Endometrium (tissue), 2 donors: ENCODE data around the gene BPIFB4.

Experiments
- FAIRE-seq: peaks from 2 replicates; lab custom pipeline; 2012; peaks lifted over from hg19 to GRCh38; lab: Jason Lieb, UNC
- donor health status: control.
- donor health status: control.

BPIFB4 gene

DNA sequence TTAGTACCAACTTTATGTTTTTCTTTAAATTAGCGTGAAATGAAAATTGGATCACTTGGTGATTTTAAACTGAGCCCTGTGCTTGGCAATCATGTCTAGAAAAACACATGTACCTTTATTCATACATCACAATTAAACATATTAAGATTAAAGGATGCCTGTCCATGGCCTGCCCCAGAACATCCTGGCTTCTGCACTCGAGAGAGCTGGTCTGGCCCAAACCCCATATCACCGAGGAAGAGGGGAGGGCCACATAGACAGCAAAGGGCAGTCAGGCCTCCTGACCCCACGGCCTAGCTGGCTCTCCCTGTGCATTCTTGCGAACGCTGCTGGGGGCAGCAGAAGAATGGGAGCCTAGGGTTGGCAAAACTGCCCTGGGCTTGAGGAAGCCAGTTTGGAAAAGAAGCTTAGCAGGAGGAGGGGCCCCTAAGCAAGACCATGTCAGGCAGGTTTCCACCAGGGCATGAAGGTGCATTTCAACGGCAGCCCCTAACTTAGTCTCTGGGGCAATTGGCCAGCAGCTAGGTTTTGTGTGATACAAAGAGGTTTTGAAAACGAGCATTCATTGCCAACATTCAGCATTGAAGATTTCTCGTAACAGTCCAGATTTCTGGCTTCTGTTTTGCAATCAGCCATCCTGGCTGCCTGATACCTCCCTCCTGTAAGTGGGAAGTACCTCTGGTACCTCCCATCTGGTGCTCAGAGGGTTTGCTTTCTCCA is 17.2 kb upstream of the BPIFB4 start:
- FAIRE-seq, result no peak

DNA sequence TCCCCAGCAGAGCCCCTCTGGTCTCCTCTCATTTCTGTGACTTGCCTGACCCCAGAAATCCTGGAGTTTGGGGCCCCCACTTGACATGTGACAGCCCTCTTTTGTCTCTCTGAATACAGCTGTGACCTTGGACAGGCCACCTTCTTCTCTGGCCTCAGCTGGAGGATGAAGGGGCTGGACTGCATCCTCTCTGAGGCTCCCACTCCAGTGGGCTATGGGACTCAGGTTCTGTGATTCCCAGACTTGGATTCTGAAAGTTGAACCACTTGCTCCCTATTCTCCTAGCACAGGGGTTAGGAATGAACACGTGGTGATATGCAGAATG is 16.7 kb upstream of the BPIFB4 start:
- FAIRE-seq, result no peak

DNA sequence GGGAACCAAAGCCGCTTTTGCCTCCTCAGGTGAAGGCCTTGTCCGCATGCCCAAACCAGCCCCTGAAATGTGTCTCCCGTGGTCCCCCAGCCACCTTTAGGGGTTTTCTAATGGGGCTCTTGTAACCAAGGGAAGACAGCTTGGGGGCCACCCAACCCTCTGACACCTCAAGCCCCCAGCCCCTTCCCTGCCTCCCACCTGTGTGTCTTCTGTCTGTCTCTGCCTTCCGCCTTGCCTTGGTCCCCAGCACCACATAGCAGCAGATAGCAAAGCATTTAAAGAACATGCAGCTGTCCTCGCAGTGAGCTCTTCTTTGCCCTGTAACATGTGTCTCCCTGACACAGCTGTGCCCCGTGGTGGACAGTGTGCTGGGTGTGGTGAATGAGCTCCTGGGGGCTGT is 16.2 kb upstream of the BPIFB4 start:
- FAIRE-seq, result no peak

DNA sequence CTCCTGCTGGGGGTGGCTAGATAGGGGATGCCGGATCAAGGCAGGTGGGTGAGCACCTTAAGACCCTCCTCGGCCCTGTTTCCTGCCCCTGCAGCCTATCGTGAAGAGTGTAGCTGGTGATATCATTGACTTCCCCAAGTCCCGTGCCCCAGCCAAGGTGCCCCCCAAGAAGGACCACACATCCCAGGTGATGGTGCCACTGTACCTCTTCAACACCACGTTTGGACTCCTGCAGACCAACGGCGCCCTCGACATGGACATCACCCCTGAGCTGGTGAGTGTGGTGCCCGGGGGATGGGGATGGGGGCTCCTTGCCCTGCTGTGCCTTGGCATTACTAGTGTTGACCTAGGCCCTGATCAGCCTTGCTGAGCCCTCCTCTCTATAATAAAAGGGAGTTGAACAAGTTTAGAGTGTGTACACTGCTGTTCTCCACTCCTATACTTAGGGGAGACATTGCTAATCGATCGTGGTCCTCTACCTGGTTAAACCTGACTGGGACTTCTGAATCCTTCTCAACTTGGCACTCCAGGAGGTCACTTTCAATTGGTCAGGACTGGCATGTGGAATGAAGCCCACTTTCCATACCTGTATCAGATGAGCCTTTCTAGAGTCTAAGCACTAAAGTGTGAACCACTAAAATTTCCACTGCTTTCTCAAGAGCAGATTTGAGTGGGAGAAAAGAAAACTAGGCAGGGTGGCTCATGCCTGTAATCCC is 14.7 kb upstream of the BPIFB4 start:
- FAIRE-seq, result no peak

DNA sequence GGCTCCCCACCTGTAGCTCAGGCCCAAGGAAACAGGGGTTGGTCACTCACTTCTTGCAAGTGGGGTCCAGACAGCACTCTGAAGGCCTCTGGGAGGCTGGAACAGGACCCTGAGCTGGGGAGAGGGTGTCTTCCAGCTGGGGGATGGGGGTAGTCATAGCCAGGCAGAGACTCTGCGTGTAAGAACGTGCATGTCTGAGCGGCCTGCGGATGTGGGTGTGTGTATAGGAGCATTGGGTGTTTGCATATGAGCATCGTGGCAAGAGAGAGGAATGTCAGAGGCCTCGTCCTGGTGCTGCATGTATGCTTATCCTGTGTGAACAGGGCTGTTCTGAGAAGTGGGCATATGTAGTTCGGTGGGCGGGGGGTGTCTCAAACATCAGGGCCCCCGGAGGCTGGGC is 13.7 kb upstream of the BPIFB4 start:
- FAIRE-seq, result no peak

DNA sequence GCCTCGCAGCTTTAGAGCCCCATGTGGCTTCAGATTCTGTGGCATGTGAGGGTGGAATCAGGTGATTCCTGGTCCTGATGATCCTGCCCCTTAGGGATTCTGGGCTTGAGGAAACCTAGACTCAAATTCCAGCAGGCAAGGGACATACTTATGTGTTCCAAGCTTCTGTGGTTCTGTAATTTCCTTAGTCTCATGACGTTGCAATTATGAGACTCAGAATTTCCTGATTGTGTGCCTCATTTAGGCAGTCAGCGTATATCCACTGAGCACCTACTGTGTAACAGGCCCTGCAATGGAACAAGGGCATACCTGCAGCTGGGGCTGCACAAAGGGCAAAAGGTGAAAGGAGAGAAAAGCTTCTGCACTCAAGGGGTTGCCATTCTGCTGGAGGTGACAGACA is 11.6 kb upstream of the BPIFB4 start:
- no peak for FAIRE-seq

DNA sequence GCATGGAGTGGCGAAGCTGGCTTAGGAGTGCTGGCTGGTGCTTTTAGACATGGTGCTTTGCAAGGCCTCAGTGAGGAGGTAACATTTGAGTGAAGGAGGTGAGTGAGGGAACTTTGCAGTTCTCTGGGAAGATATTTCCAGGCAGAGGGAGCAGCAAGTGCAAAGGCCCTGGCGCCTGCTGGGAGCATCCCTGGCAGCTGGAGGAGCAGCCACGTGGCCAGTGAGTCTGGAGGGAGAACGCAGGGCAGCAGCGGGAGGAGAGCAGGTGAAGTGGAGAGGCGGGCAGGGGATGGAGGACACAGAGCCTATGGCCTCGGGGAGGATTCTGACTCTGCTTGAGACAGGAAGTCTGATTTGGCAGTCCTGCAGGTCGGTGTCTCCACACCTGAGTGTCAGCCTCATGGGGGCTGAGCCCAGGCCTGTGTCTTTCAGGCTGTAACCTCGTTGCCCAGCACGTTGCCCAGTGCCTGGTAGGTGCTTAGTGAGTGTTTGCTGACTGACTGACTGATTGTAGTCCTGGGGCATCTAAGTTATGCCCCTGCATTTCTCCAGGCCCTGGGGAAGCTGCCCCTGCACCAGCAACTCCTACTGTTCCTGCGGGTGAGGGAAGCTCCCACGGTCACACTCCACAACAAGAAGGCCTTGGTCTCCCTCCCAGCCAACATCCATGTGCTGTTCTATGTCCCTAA is 11.0 kb upstream of the BPIFB4 start:
- FAIRE-seq, result no peak

DNA sequence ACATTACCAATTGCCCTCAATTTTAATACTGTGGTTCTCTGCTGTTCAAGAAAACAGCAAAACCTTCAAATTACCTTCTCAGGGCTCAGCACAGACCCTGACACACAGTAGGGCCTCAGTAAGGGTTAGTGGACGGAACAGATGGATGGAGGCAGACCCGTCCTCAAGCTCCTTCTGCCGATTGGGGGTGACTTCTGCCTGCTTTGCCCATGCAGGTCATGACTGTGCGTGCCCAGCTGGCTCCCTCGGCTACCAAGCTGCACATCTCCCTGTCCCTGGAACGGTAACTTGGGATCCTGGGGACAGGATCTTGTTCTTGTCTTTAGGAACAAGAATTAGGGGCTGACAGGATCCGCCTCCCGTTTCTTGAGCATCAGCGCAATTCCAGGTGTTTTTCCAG is 9.8 kb upstream of the BPIFB4 start:
- no peak for FAIRE-seq

DNA sequence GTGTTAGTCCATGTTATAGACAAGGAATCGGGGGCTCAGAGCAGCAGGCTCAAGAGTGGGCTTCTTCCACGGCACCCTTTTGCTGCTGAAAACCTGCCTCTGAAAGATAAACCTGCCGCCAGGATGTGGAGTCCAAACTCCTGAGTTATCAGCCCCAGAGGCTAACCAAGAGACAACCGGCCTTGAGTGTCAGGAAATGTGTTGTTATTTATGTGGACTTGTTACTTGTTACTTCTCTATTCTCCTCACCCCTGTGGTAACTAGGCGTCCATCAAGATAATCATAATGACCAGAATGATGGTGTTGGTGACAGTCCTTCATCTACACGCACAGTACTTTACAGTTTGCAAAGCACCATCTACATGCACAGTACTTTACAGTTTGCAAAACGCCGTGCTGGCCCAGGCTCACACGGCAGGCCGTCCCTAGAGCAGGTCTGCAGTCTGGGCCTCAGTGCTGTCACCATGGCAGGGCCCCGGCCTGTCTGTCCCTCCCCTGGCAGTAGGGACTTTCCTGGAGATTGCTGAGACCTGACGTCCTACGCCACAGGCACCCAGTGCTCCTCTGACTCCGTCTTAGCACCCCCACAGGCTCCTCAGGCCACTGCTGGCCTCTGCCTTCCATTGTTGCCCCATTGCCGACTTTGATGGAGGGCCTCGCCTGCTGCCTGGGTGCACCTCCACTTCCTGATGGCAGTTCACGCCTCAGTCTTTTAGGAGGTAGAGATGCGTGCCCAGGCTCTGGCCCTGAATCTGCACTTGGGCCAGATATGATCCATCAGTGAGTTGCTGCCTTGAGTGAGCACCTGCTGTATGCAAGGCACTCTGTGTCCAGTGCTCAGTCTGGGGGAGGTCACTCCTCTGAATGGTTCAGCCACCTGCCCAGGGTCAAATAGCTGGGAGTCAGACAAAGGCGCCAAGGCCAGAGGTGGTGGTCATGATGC is 9.1 kb upstream of the BPIFB4 start:
- FAIRE-seq, result no peak

DNA sequence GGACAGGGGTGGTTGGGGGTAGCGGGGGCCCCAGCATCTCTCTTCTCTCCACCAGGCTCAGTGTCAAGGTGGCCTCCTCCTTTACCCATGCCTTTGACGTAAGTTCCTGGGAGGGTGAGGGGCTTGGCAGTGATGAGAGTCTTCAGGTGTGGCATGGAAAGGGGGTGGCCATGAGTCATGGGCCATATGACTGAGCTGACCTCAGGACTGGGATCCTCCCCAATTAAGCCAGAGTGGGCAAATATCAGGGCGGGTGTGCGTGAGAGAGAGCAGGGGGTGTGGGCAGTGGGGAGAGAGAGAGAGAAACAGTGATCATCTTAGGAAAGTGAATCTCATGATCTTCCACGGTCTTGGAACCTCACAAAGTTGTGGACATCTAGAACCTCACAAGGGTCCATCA is 8.2 kb upstream of the BPIFB4 start:
- no peak for FAIRE-seq

DNA sequence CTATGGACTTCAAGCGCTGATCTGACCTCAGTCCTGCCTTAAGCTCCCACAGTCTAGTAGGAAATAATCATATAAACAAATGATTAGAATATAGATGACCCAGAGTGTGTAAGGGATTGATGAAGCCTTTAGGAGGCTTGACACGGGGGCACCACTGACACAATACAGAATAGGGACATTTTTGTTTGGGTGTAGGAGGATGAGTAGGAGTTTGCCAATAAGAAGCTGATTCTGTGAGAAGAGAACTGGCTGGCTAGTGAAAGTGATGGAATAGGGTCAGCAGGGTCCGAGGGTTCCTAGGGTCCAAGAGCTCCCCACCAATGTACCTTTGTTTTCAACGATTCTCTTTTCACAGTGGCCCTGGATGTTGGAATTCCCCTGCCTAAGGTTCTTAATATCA is 7.1 kb upstream of the BPIFB4 start:
- FAIRE-seq, result no peak

DNA sequence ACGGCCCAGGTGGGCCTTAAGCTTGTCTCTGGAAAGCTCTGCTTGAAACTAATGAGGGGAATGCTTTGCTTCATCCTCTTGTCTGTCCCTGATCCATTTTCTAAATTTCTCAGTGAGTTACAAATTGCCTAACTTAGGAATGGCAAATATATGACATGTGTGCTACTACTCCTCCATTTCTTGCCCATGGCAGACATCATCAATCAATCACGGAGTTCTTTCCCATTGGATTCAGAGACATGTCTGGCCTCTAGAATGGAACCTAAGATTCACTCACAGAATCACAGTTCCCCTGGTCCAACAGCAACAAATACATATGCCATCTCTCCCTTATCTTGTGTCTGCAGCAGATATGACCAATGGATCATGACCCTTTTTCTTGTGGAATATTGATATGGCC is 6.6 kb upstream of the BPIFB4 start:
- no peak for FAIRE-seq

DNA sequence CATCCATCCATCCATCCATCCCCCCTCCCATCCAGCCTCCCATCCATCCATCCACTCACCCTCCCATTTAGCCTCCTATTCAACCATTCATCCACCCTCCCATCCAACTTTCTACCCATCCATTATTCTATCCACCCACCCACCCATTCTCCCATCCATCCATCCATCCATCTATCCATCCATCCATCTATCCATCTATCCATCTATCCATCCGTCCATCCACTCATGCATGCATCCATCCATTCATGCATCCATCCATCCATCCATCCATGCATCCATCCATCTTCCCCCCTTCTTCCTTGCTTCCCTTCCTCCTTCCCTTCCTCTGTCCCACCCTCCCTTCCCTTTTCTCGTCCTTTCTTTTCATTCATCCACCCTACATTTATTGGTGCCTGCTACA is 4.8 kb upstream of the BPIFB4 start:
- no peak for FAIRE-seq

DNA sequence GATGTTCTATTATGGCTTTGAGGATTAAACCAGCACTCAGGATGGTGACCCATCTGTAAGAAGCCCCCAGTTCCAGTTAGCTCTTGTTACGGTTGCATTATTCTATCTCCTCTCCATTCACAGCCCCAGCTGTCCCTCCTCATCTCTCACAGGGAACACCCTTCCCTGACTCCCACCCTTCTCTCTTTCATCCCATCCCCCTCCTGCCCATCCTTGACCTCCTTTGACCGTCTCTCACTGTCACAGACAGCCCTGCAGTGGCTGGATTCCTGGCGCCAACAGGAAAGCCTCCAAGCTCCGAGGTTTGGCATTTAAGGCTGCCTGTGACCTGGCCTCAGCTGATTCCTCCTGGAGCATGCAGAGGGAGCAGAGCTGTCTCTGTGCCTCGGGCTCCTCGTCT is 4.2 kb upstream of the BPIFB4 start:
- FAIRE-seq, result no peak

DNA sequence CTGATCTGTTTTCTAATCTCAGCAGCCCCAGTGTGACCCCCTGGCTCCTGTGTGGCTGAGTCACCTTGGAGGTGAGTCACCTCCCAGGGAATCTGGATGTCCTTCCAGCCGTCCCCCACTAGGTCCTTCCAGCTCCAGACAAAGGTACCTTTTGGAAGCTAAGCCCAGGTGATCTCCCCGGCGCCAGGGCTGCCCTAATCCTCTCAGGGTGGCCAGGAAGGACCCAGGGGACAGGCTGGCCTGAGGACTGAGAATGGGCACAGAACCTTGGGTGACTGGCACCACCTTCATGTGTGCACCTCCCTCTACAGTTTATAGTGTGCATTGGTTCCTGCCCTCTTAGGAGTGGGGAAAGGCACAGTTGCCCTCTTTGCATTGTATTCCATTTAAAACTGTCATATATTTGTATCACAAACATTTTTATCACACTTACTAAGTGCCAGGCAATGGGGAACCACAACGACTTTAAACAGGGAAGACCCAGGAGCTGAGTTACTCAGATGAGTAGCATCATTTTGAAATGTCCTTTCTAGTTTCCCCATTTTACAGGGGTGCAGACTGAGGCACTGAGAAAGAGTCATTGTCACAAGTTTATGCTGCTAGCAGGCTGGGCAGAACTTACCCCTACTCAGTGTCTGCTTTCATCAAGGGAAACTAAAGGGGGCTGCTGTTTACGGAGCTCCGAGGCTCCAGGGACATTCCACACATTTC is 2.6 kb upstream of the BPIFB4 start:
- FAIRE-seq, result no peak

DNA sequence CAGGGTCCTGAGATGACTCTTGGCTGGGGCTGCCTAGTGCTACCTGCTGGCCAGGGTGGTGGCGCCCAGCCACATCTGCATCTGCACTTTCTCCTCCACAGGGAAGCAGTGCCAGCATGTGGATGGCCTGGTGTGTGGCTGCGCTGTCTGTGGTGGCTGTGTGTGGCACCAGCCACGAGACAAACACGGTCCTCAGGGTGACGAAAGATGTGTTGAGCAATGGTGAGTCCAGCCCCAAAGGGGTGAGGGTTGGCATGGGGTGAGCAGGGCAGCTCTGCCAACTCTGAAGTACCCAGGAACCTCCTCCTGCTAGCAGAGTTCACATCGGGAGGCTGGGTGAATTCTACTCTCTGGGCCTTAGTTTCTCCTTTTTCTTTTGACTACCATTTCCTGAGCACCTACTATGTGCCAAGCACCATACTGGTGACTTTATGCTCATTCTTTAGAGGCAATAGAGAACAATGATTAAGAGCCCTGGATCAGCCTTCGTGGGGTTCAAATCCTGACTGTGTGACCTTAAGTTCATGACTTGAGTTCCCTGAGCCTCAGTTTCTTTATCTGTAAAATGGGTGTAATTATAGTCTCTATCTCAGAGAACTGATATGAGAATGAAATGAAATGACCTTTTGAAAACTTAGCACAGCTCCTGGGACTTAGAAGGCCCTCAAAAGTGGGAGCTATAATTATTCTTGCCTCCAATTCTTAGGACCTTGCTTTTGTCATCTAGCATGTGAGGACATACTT is 2.1 kb downstream of the BPIFB4 start:
- FAIRE-seq, result no peak

DNA sequence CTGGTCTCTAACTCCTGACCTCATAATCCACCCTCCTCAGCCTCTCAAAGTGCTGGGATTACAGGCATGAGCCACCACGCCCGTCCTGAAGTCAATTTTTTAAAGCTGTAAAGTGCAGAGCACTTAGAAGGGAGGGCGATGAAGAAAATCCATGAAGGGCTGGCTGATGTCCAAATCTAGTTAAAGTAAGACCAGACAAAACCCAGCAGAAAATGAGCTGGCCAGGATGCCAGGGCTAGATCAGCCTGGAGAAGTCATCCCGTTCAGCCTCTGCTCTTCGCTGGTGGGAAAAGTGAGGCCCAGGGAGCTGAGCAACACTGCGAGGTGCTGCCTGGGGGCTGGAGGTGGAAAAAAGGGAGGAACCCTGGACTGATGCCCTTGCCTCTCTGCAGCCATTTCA is 3.1 kb downstream of the BPIFB4 start:
- no peak for FAIRE-seq

DNA sequence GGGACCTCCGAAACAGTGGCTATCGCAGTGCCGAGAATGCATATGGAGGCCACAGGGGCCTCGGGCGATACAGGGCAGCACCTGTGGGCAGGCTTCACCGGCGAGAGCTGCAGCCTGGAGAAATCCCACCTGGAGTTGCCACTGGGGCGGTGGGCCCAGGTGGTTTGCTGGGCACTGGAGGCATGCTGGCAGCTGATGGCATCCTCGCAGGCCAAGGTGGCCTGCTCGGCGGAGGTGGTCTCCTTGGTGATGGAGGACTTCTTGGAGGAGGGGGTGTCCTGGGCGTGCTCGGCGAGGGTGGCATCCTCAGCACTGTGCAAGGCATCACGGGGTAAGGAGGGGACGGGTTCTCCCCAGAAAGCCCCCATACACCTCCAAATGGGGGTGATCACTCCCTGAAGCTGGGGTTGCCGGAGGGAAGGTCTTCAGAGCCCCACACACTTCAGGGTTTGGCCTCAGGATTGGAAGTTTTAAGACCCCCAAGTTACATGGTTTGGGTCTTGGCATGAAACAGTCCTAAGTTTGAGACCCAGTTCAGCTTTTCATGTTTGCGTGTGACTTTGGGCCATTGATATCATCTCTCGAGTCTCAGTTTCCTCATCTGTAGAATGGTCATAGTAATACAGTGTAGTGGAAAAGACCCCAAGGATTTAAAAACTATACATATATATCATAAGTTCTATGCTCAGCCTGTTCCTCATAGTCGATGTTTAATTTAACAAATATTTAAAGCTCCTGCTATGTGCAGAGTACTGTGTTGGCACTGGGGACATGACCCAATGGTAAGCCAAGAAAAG is 4.3 kb downstream of the BPIFB4 start:
- no peak for FAIRE-seq

DNA sequence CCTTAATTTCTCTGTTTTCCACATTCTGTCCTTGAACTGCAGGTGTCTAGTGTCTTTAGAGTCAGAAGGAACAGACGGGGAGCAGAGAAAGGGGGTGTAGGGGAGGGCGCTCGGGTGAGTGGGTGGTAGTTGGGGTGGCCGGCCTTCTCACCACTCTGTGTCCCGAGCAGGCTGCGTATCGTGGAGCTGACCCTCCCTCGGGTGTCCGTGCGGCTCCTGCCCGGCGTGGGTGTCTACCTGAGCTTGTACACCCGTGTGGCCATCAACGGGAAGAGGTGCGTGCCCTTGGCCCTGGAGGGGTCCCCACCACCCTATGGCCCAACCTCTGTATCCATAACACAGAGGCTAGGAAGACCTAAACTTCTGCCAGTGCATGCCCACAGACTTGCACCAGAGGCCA is 5.3 kb downstream of the BPIFB4 start:
- FAIRE-seq, result no peak

DNA sequence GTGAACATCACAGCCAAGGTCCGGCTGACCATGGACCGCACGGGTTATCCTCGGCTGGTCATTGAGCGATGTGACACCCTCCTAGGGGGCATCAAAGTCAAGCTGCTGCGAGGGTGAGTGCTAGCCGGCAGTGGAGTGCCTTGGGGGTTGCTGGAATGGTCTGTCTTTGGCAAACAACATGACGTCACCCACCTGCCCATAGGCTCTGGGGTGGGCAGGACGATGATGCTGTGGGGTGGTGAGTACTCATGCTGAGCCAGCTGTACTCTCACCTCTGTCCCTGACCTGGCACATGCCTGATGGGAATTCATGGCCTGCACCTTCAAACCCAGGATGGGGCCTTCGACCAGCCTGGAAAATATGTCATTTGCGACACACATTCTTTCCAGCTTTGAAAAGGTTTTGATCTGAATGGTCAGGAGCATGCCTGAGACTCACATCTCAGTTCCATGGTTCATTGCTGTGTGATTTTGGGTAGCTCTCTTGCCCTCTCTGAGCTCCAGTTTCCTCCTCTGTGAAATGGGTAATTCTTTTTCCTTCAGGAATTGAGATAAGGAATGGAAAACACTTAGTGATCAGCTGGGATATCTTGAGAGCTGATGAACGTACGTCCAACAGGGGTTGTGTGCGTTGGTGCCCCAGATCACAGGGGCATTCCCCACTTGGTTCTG is 6.7 kb downstream of the BPIFB4 start:
- no peak for FAIRE-seq
